ENCODE data around the gene PCNX2.

GRCh38 chr1:233088613-233089012 is 206.9 kb downstream of the PCNX2 start:
- TF ChIP-seq CTCF (IDR thresholded peaks at IDR 0.05) (no peak), POLR2A (IDR thresholded peaks at IDR 0.05) (no peak)

All from heart left ventricle (tissue), 13 donors.